MM.1S (cell line): ENCODE data around the gene NCBP1.

Source experiments
- DNase-seq: peaks from one replicate; pipeline ENCODE4 v3.0.0-alpha.2; 2015
- H2AFZ ChIP-seq: fragments of 300-600 bp; sonication (generic); 2 replicates; pipeline ENCODE4 v1.6.0; 2016; ENCODE audit warnings: antibody characterized with exemption, low read length
- H3F3A ChIP-seq: fragments of 300-600 bp; sonication (generic); 2 replicates; pipeline ENCODE4 v1.6.1; 2016; ENCODE audit warnings: mild to moderate bottlenecking, antibody characterized with exemption, low read length, moderate library complexity, mixed read lengths; ENCODE audit not compliant: insufficient read depth
- H3K27ac ChIP-seq: fragments of 300-600 bp; sonication (generic); 2 replicates; pipeline ENCODE4 v1.5.1; 2016; ENCODE audit warnings: mild to moderate bottlenecking, low read length
- H3K27me3 ChIP-seq: fragments of 300-600 bp; sonication (generic); replicated peaks from 2 replicates; pipeline ENCODE4 v1.6.0; 2016; ENCODE audit warnings: low read length; ENCODE audit not compliant: insufficient read depth
- H3K36me3 ChIP-seq: fragments of 300-600 bp; sonication (generic); replicated peaks from 2 replicates; pipeline ENCODE4 v1.6.1; 2016; ENCODE audit warnings: mild to moderate bottlenecking, low read length, mixed read lengths; ENCODE audit not compliant: insufficient read depth
- H3K4me1 ChIP-seq: fragments of 300-600 bp; sonication (generic); 2 replicates; pipeline ENCODE4 v1.6.1; 2016; ENCODE audit warnings: low read length, mixed read lengths
- H3K4me2 ChIP-seq: fragments of 300-600 bp; sonication (generic); 2 replicates; pipeline ENCODE4 v1.6.0; 2016; ENCODE audit warnings: low read depth, low read length
- H3K4me3 ChIP-seq: fragments of 300-600 bp; sonication (generic); 2 replicates; pipeline ENCODE4 v1.5.1; 2016; ENCODE audit warnings: low read length, mixed read lengths
- H3K79me2 ChIP-seq: fragments of 300-600 bp; sonication (generic); 2 replicates; pipeline ENCODE4 v1.6.1; 2016; ENCODE audit warnings: mixed run types, low read length, mixed read lengths
- H3K9ac ChIP-seq: fragments of 300-600 bp; sonication (generic); 2 replicates; pipeline ENCODE4 v1.6.1; 2016; ENCODE audit warnings: low read length, mixed read lengths
- H3K9me2 ChIP-seq: fragments of 300-600 bp; sonication (generic); replicated peaks from 2 replicates; pipeline ENCODE4 v1.6.1; 2016; ENCODE audit warnings: mild to moderate bottlenecking, low read length, mixed read lengths; ENCODE audit not compliant: insufficient read depth
- H3K9me3 ChIP-seq: fragments of 300-600 bp; sonication (generic); replicated peaks from 2 replicates; pipeline ENCODE4 v1.6.1; 2016; ENCODE audit warnings: mild to moderate bottlenecking, low read length, mixed read lengths; ENCODE audit not compliant: insufficient read depth
- H4K20me1 ChIP-seq: fragments of 300-600 bp; sonication (generic); 2 replicates; pipeline ENCODE4 v1.6.1; 2016; ENCODE audit warnings: mild to moderate bottlenecking, low read length, moderate library complexity, mixed read lengths; ENCODE audit not compliant: insufficient read depth
- EZH2 ChIP-seq: fragments of 300-600 bp; sonication (generic); optimal IDR thresholded peaks from 2 replicates; pipeline ENCODE3; 2017; ENCODE audit warnings: low read depth, mild to moderate bottlenecking, antibody characterized with exemption, low read length, mixed read lengths
- EZH2phosphoT487 ChIP-seq: fragments of 300-600 bp; sonication (generic); IDR thresholded peaks from 2 replicates; pipeline ENCODE4 v1.6.1; 2018; ENCODE audit warnings: antibody characterized with exemption, low read length
- TF ChIP-seq, protein P1 (sequence below): fragments of 300-600 bp; sonication (generic); IDR thresholded peaks from 2 replicates; pipeline ENCODE4 v1.5.1; 2016; ENCODE audit warnings: antibody characterized with exemption, low read length, mixed read lengths

Gene NCBP1

DNA sequence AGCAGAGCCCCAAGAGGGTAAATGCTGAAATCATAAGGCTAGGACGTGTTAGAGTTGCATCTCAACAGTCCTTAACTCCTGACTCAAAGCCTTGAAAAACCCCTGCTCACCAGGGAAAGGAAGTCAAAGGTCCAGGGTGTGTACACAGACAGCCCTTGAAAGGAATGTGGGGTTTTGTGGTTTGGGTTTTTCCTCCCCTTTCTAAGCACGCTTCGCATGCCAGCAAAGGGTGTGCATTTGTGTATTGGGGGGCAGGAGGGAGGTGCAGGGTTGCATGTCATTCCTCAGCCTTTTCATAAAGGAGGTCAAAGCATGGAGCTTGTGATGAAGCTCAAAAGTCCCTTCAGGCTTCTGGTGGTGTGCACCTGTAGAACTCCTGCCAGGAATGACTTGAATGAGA, 80.8 kb downstream of the NCBP1 start:
- no peaks in the 10 kb centered on the region for H3K79me2 ChIP-seq
- no peak overlapping the region for H2AFZ ChIP-seq
- peaks cover 14% of the 10 kb centered on the region for H3F3A ChIP-seq
- no peaks in the 10 kb centered on the region for H4K20me1 ChIP-seq
- no peak overlapping the region for H3K27ac ChIP-seq
- peaks cover 43% of the 10 kb centered on the region for H3K4me1 ChIP-seq
- H3K9me2 ChIP-seq, result no peaks in the 10 kb centered on the region
- no peak overlapping the region for H3K4me3 ChIP-seq
- H3K36me3 ChIP-seq, result no peaks in the 10 kb centered on the region
- H3K9ac ChIP-seq, result no peak overlapping the region
- TF ChIP-seq, protein P1, sequence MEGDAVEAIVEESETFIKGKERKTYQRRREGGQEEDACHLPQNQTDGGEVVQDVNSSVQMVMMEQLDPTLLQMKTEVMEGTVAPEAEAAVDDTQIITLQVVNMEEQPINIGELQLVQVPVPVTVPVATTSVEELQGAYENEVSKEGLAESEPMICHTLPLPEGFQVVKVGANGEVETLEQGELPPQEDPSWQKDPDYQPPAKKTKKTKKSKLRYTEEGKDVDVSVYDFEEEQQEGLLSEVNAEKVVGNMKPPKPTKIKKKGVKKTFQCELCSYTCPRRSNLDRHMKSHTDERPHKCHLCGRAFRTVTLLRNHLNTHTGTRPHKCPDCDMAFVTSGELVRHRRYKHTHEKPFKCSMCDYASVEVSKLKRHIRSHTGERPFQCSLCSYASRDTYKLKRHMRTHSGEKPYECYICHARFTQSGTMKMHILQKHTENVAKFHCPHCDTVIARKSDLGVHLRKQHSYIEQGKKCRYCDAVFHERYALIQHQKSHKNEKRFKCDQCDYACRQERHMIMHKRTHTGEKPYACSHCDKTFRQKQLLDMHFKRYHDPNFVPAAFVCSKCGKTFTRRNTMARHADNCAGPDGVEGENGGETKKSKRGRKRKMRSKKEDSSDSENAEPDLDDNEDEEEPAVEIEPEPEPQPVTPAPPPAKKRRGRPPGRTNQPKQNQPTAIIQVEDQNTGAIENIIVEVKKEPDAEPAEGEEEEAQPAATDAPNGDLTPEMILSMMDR, result no peak
- TF ChIP-seq EZH2 (no peak), EZH2phosphoT487 (no peak)
- peak; percentile 53 for DNase-seq
- no peaks in the 10 kb centered on the region for H3K9me3 ChIP-seq
- peak overlapping the region; percentile 46 for H3K4me2 ChIP-seq
- H3K27me3 ChIP-seq, result no peaks in the 10 kb centered on the region

GRCh38 chr9:97717866-97718265, 84.2 kb downstream of the NCBP1 start:
- peak overlapping the region; percentile 19; the same call in 1 of the 2 replicates for H3K9ac ChIP-seq
- peak overlapping the region; percentile 42 for H2AFZ ChIP-seq
- H3K27ac ChIP-seq, result peak overlapping the region; percentile 85
- H3K4me3 ChIP-seq, result 0 out of 2 replicates have a peak overlapping the region, but pooled peaks have one; percentile 18
- H3K4me1 ChIP-seq, result peaks cover 39% of the 10 kb centered on the region
- H3K36me3 ChIP-seq, result no peaks in the 10 kb centered on the region
- TF ChIP-seq, protein P1, result no peak
- TF ChIP-seq EZH2, result no peak
- TF ChIP-seq EZH2phosphoT487, result no peak
- no peaks in the 10 kb centered on the region for H3K9me3 ChIP-seq
- DNase-seq, result peak; percentile 80
- no peaks in the 10 kb centered on the region for H3K79me2 ChIP-seq
- no peaks in the 10 kb centered on the region for H3K27me3 ChIP-seq
- H3F3A ChIP-seq, result peaks cover 14% of the 10 kb centered on the region
- H3K4me2 ChIP-seq, result peak overlapping the region; percentile 51
- H3K9me2 ChIP-seq, result no peaks in the 10 kb centered on the region
- no peaks in the 10 kb centered on the region for H4K20me1 ChIP-seq

DNA sequence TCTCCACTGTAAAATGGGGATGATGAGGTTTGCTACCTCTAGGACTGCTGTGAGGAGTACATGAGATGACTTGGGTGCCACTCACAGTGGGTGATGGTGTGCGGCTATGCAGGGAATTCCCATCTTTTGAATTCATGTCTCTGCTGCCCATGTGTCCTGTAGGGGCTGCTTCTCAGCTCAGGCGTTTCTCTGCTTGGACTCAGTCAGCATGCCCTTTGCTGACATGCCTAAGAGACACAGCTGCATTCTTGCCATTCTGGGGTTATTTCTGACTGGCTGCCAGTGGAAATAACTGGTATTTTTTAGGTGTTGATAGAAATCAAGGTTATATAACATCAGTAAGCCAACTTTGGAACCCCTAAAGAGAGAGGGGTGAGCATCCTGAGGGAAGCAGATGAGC, 87.8 kb downstream of the NCBP1 start:
- no peak overlapping the region for H3K4me2 ChIP-seq
- H3K9me3 ChIP-seq, result no peaks in the 10 kb centered on the region
- H3K36me3 ChIP-seq, result no peaks in the 10 kb centered on the region
- peaks cover 25% of the 10 kb centered on the region for H3K4me1 ChIP-seq
- H3K27ac ChIP-seq, result no peak overlapping the region
- H4K20me1 ChIP-seq, result no peaks in the 10 kb centered on the region
- no peak overlapping the region for H3K4me3 ChIP-seq
- no peaks in the 10 kb centered on the region for H3K79me2 ChIP-seq
- H3K9me2 ChIP-seq, result no peaks in the 10 kb centered on the region
- TF ChIP-seq, protein P1, result no peak
- TF ChIP-seq EZH2phosphoT487 (no peak), EZH2 (no peak)
- H2AFZ ChIP-seq, result no peak overlapping the region
- no peak for DNase-seq
- no peak overlapping the region for H3K9ac ChIP-seq
- peaks cover 14% of the 10 kb centered on the region for H3F3A ChIP-seq
- no peaks in the 10 kb centered on the region for H3K27me3 ChIP-seq
